KMS-11 (cell line): ENCODE results near the gene PDE1C.

Experiments
- H2AFZ ChIP-seq: fragments of 200-600 bp; sonication (generic); 2 replicates; pipeline ENCODE4 v1.6.1; 2016; ENCODE audit warnings: antibody characterized with exemption, mixed run types, low read depth
- H3K27ac ChIP-seq: fragments of 200-600 bp; sonication (generic); 2 replicates; pipeline ENCODE4 v1.6.1; 2016; ENCODE audit warnings: mild to moderate bottlenecking, mixed run types
- H3K27me3 ChIP-seq: fragments of 200-600 bp; sonication (generic); 2 replicates; pipeline ENCODE4 v1.6.1; 2017; ENCODE audit warnings: mild to moderate bottlenecking, low read depth, mixed run types, moderate library complexity; ENCODE audit not compliant: insufficient read depth
- H3K36me3 ChIP-seq: fragments of 200-600 bp; sonication (generic); 2 replicates; pipeline ENCODE4 v1.6.1; 2017; ENCODE audit warnings: mild to moderate bottlenecking, mixed run types; ENCODE audit not compliant: insufficient read depth
- H3K4me1 ChIP-seq: fragments of 200-600 bp; sonication (generic); 2 replicates; pipeline ENCODE4 v1.6.1; 2016; ENCODE audit warnings: mild to moderate bottlenecking, low read depth, mixed run types; ENCODE audit not compliant: poor library complexity, severe bottlenecking
- H3K4me2 ChIP-seq: fragments of 200-600 bp; sonication (generic); 2 replicates; pipeline ENCODE4 v1.7.0; 2016; ENCODE audit warnings: mild to moderate bottlenecking, mixed run types
- H3K4me3 ChIP-seq: fragments of 200-600 bp; sonication (generic); IDR thresholded peaks from 2 replicates; pipeline ENCODE4 v1.6.1; 2017; ENCODE audit warnings: low read depth, low read length, mixed read lengths; ENCODE audit not compliant: insufficient read depth
- H3K79me2 ChIP-seq: fragments of 200-600 bp; sonication (generic); 2 replicates; pipeline ENCODE4 v1.6.1; 2016; ENCODE audit warnings: low read depth, mixed run types; ENCODE audit not compliant: insufficient read depth
- H3K9ac ChIP-seq: fragments of 200-600 bp; sonication (generic); 2 replicates; pipeline ENCODE4 v1.6.1; 2016; ENCODE audit warnings: mild to moderate bottlenecking, mixed run types
- H4K20me1 ChIP-seq: fragments of 200-600 bp; sonication (generic); 2 replicates; pipeline ENCODE4 v1.6.1; 2016; ENCODE audit warnings: mild to moderate bottlenecking, mixed run types; ENCODE audit not compliant: insufficient read depth
- CTCF ChIP-seq: fragments of 200-600 bp; sonication (generic); conservative IDR thresholded peaks from 2 replicates; pipeline ENCODE4 v1.6.1; 2017; ENCODE audit warnings: low read depth, mild to moderate bottlenecking, antibody characterized with exemption, low read length, moderate library complexity, mixed read lengths

PDE1C gene

GRCh38 chr7:32074787-32075585 lies 4.8 kb upstream of the PDE1C start:
- Histone ChIP-seq H4K20me1 (no peaks in the 10 kb centered on the region), H3K27me3 (no peaks in the 10 kb centered on the region), H2AFZ (no peak overlapping the region), H3K36me3 (no peaks in the 10 kb centered on the region), H3K9ac (no peak overlapping the region), H3K4me2 (no peak overlapping the region), H3K4me1 (no peaks in the 10 kb centered on the region), H3K27ac (no peak overlapping the region), H3K4me3 (no peak overlapping the region), H3K79me2 (no peaks in the 10 kb centered on the region)
- TF ChIP-seq CTCF: no peak

GRCh38 chr7:32073533-32073932 lies 3.3 kb upstream of the PDE1C start:
- no peaks in the 10 kb centered on the region for H4K20me1 ChIP-seq
- peaks cover 4% of the 10 kb centered on the region for H3K4me1 ChIP-seq
- no peak overlapping the region for H3K4me3 ChIP-seq
- no peak overlapping the region for H3K9ac ChIP-seq
- H3K27me3 ChIP-seq: no peaks in the 10 kb centered on the region
- no peaks in the 10 kb centered on the region for H3K79me2 ChIP-seq
- no peak overlapping the region for H3K4me2 ChIP-seq
- no peak overlapping the region for H3K27ac ChIP-seq
- no peak overlapping the region for H2AFZ ChIP-seq
- no peaks in the 10 kb centered on the region for H3K36me3 ChIP-seq
- TF ChIP-seq CTCF: no peak

- Histone ChIP-seq H3K4me2 (no peak overlapping the region), H3K4me1 (peaks cover 11% of the 10 kb centered on the region), H2AFZ (no peak overlapping the region), H3K9ac (no peak overlapping the region), H3K36me3 (no peaks in the 10 kb centered on the region), H3K27me3 (no peaks in the 10 kb centered on the region), H4K20me1 (no peaks in the 10 kb centered on the region), H3K27ac (no peak overlapping the region), H3K4me3 (no peak overlapping the region), H3K79me2 (no peaks in the 10 kb centered on the region)
- TF ChIP-seq CTCF: no peak
Observed at GRCh38 chr7:32072397-32072796, 2.2 kb upstream of the PDE1C start.

GRCh38 chr7:32071466-32072091 lies 1.4 kb upstream of the PDE1C start:
- Histone ChIP-seq H3K27ac (no peak overlapping the region), H4K20me1 (no peaks in the 10 kb centered on the region), H2AFZ (no peak overlapping the region), H3K27me3 (no peaks in the 10 kb centered on the region), H3K9ac (no peak overlapping the region), H3K4me1 (peaks cover 11% of the 10 kb centered on the region), H3K4me2 (no peak overlapping the region), H3K36me3 (no peaks in the 10 kb centered on the region), H3K4me3 (no peak overlapping the region), H3K79me2 (no peaks in the 10 kb centered on the region)
- TF ChIP-seq CTCF: no peak
